ENCODE results near the gene CDH8. TPM values are rescaled to one million over a fixed set of nuclear protein-coding genes. Genes with fewer than 3 reads are reported as not detected.

Gene CDH8
- total and polyA plus RNA-seq, 8 donors: 0.05 to 0.20 (median 0.15) TPM; not detected in 4

- Histone ChIP-seq H3K4me1 (no peaks in the 10 kb centered on the region), H3K9me3 (no peaks in the 10 kb centered on the region), H3K27ac (no peak overlapping the region), H3K27me3 (peaks cover 0 to 4% (median 0%) of the 10 kb centered on the region in 4 donors), H3K36me3 (no peaks in the 10 kb centered on the region), H3K4me3 (no peak overlapping the region)
- FAIRE-seq (no peak), DNase-seq (no peak), ATAC-seq (no peak)
- no peak for TF ChIP-seq CTCF (IDR thresholded peaks at IDR 0.05)
- 63% methylated on average over 1 of the region's 1 CpG for WGBS, 2 donors
- intact Hi-C loops (cut with DNase I): no loop called here
Observed at GRCh38 chr16:62046801-62047200, 10.6 kb upstream of the CDH8 start.

- no peaks in the 10 kb centered on the region for H3K9me3 ChIP-seq
- DNase-seq (no peak), ATAC-seq (peak in 1 of 4 donors; percentile 34), FAIRE-seq (no peak)
- no peaks in the 10 kb centered on the region for H3K36me3 ChIP-seq
- H3K4me3 ChIP-seq: no peak overlapping the region
- H3K27me3 ChIP-seq: peaks cover 0 to 8% (median 0%) of the 10 kb centered on the region in 4 donors
- no peak for TF ChIP-seq CTCF (IDR thresholded peaks at IDR 0.05)
- WGBS, 2 donors: 1 to 4% methylated on average over 4 of the region's 4 CpGs
- no peak overlapping the region for H3K27ac ChIP-seq
- no peaks in the 10 kb centered on the region for H3K4me1 ChIP-seq
- intact Hi-C loops (cut with DNase I): no loop called here
Observed at GRCh38 chr16:62041401-62041800, 5.2 kb upstream of the CDH8 start.

- H3K27me3 ChIP-seq: peaks cover 0 to 10% (median 0%) of the 10 kb centered on the region in 4 donors
- no peak for ATAC-seq
- 15 to 16% methylated on average over 3 of the region's 3 CpGs for WGBS, 2 donors
- FAIRE-seq: no peak
- DNase-seq: no peak
- H3K4me1 ChIP-seq: no peaks in the 10 kb centered on the region
- no peak for TF ChIP-seq CTCF (IDR thresholded peaks at IDR 0.05)
- no peak overlapping the region for H3K27ac ChIP-seq
- H3K4me3 ChIP-seq: no peak overlapping the region
- intact Hi-C loops (cut with DNase I): no loop called here
- H3K9me3 ChIP-seq: no peaks in the 10 kb centered on the region
- no peaks in the 10 kb centered on the region for H3K36me3 ChIP-seq
Observed at GRCh38 chr16:62038646-62039045, 2.4 kb upstream of the CDH8 start.

- peaks cover 0 to 10% (median 0%) of the 10 kb centered on the region in 4 donors for H3K27me3 ChIP-seq
- H3K27ac ChIP-seq: no peak overlapping the region
- H3K4me3 ChIP-seq: no peak overlapping the region
- 14 to 18% methylated on average over 1 of the region's 1 CpG for WGBS, 2 donors
- H3K4me1 ChIP-seq: no peaks in the 10 kb centered on the region
- intact Hi-C loops (cut with DNase I): no loop called here
- DNase-seq: no peak
- no peaks in the 10 kb centered on the region for H3K9me3 ChIP-seq
- no peak for FAIRE-seq
- TF ChIP-seq CTCF (IDR thresholded peaks at IDR 0.05): no peak
- H3K36me3 ChIP-seq: no peaks in the 10 kb centered on the region
- ATAC-seq: no peak
Observed at GRCh38 chr16:62038225-62038624, 2.0 kb upstream of the CDH8 start.

- intact Hi-C loops (cut with DNase I): no loop called here
- Histone ChIP-seq H3K27ac (no peak overlapping the region), H3K36me3 (no peaks in the 10 kb centered on the region), H3K4me1 (no peaks in the 10 kb centered on the region), H3K27me3 (peaks cover 0 to 15% (median 0%) of the 10 kb centered on the region in 4 donors), H3K4me3 (no peak overlapping the region), H3K9me3 (no peaks in the 10 kb centered on the region)
- no peak for TF ChIP-seq CTCF (IDR thresholded peaks at IDR 0.05)
- WGBS, 2 donors: 2 to 3% methylated on average over 15 of the region's 15 CpGs
- FAIRE-seq (no peak), DNase-seq (no peak), ATAC-seq (no peak)
Observed at GRCh38 chr16:62036802-62037135, 531 bp upstream of the CDH8 start.

All from pancreas (tissue), 10 donors.